GOT3 (cell line): ENCODE results near the gene TMPRSS3.
A peak's percentile ranks its signal among the peaks of the same experiment; 100 is the strongest.
"Not testable (repeated sequence)": the region's sequence is repeated elsewhere in the genome, so short reads cannot be mapped to it uniquely, and the experiment has no call there.

Experiments
- DNase-seq: peaks from one replicate; lab custom pipeline; 2025; ENCODE audit warnings: mixed read lengths; lab: John Stamatoyannopoulos, UW

The TMPRSS3 gene

DNA sequence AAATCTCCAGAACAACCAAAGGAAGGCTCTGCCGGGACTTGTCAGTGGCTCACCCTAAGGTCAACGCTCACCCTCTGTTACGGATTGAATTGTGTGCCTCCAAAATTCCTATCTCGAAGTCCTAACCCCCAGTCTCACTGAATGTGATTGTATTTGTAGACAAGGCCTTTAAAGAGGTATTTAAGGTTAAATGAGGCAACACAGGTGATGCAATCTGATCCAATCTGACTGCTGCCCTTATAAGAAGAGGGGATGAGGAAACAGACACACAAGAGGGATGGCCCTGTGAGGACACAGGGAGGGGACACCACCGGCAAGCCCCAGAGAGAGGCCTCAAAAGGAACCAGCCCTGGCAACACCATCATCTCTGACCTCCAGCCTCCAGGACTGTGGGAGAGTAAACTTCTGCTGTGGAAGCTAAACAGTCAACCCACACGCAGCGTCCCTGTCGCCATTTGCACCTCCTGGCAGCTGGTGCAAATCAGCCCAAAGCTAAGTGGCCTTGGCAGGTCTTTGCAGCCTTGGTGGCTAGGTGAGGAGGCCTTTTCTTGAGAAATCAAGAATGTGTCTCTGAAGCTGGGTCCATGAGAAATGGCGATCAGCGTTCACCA lies 32.1 kb upstream of the TMPRSS3 start:
- no peak for DNase-seq

DNA sequence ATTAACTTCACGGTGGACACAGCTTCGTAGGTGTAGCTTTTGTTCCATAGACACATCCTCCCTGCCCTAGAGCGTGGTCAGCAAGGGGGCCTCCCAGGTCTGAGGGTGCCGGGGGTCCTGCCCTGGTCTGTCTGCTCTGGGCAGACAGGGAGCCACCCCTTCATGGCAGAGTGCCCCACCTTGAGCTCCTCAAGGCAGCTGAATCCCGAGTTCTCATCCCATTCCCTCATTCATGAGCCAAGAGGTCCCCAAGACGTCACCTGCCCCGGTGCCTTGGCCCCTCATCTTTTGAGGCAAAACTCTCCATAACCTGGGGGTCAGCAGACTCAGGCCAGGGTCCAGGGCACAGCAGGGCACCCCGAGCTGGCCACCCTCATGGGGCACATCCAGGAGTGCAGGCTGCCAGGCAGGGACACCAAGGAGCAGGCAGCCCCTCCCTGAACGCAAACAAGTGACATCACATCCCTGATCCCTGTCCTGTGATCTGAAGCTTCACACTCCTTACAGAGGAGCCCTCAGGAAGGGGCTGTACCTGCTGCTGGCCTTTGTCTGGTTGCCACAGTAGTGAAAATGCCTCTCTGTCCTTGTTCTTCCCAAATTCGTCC lies 31.1 kb upstream of the TMPRSS3 start:
- no peak for DNase-seq

- DNase-seq: no peak
These were observed 30.6 kb upstream of the TMPRSS3 start for GRCh38 chr21:42426424-42426823.

- DNase-seq: no peak
These were observed 29.7 kb upstream of the TMPRSS3 start for GRCh38 chr21:42425591-42425990.

DNA sequence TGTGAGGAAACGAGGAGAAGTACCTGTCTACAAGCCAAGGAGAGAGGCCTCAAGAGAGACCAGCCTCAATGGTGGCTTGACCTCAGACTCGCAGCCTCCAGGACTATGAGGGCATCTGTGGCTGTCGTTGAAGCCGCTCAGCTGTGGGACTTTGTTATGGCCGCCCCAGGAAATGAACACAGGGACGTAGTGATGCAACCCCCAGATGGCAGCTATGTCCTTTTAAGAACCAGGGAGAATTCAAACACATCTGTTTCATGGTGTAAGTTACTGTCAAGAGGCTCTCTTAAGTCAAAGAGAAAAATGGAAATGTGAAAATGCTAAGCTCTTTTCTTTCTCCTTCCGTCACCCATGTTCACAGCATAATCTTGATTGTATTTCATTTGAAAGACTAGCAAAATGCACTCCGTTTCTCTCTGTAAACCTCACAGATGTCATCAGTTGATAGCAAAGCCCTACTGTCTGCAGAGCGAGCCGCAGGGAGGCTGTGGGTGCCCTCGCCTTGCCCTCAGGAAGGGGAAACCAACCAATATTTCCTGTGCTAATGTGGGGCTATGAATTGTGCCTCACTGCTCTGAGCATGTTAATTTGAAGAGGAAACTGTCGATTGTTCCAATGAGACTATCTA lies 29.2 kb upstream of the TMPRSS3 start:
- DNase-seq: no peak

DNA sequence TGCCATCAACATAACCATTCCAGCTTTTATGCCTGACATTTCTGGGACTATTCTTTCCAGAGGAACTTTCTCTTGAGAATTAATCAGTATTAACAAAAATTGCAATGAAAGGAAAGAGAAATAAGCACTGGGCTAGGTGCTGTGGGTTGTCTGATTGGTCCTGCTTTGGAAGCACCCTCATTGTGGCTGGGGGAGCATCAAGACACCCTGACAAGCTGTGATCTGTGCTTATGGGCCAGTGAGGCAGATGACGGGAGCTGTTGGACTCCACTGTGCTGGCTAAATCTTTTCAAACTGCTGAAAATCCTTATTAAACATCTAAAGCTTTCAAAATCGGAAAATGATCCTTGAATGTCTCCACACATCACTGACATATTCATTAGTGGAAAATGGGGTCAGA lies 27.8 kb upstream of the TMPRSS3 start:
- DNase-seq: no peak

DNA sequence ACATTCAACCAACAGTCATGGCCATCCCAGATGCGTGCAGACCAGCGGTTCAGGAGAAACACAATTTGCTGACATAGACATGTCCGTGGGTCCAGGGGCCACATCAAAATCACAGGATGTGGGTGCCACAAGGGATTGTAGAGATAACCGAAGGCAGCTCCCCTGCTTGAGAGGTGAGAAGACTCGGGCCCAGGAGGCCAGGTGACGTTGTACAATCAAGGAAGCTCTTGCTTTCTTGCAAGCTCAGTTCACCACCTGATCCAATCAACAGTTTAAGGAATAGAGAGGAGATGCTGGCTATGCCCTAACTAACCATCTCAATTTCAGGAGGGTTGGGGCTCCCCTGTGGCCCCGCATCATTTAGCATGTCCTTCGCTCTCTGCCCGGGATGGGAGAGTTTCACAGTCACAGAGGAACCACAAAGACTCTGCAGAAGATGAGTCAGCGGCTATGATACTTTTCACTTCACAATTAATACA lies 27.4 kb upstream of the TMPRSS3 start:
- no peak for DNase-seq

- no peak for DNase-seq
These were observed 25.4 kb upstream of the TMPRSS3 start for GRCh38 chr21:42421018-42421793.

DNA sequence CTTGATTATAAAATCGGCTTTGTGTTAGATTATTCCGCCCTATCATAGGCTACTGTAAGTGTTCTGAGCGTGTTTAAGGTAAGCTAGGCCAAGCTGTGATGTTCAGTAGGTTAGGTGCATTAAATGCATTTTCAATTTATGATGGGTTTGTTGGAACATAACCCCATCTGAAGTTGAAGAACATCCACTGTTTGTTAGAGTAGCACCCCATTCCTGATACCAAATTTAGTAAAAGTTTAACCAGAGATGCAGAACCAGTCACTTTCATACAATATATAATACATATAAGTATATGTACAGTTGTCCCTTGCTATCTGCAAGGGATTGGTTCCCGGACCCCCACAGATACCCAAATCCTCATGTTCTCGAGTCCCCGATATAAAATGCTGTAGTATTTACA lies 24.0 kb upstream of the TMPRSS3 start:
- no peak for DNase-seq

- DNase-seq: no peak
These were observed 23.0 kb upstream of the TMPRSS3 start for GRCh38 chr21:42418886-42419285.

DNA sequence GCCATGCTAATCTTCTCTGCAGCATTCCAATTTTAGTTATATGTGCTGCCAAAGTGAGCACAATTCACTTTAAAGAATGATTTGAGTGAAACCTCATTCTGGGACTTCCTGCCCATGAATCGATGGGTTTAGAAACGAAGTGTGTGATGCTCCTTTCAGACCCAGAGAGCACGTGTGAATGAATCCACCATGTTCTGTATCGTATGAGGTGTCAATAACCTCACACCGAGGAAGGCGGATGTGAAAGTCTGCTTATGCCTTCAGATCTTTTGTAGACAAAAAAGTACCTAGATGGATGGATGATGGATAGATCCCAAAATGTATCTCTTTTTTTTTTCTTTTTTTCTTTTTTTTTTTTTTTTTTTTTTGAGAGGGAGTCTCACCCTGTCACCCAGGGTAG lies 21.7 kb upstream of the TMPRSS3 start:
- no peak for DNase-seq

- peak; percentile 20 for DNase-seq
These were observed 19.3 kb upstream of the TMPRSS3 start for GRCh38 chr21:42414928-42415769.

DNA sequence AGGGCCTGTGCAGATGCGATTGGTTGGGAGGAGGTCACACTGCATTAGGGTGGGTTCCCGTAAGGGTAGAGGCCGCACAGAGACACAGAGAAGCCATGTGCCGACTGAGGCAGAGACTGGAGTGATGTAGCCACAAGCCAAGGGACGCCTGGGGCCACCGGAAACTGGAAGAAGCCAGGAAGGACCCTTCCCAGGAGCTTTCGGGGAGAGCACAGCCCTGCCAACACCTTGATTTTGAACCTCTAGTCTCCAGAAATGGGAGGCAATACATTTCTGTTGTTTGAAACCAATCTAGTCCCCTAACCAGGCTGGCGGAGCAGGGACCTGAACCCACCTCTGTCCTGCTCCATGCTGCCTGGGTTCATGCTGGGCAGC lies 18.7 kb upstream of the TMPRSS3 start:
- no peak for DNase-seq

DNA sequence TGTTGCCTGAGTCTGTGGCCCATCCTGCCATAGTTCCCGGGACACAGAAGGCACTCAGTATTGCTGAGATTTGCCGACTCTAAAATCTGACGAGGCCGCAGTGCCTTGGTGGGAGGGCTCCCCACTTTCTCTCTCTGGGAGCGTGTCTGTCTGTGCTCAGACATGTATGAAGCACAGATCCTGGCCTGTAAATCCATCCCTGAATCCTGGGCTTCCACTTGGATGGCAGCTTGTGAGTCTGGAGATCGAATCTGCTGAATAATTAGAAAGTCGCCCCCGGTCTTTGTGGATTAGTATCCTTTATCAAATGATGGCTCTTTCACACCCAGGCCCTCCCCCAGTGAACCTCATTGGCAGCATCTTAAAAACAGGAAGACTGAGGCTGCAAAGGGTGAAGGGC lies 18.2 kb upstream of the TMPRSS3 start:
- no peak for DNase-seq

DNA sequence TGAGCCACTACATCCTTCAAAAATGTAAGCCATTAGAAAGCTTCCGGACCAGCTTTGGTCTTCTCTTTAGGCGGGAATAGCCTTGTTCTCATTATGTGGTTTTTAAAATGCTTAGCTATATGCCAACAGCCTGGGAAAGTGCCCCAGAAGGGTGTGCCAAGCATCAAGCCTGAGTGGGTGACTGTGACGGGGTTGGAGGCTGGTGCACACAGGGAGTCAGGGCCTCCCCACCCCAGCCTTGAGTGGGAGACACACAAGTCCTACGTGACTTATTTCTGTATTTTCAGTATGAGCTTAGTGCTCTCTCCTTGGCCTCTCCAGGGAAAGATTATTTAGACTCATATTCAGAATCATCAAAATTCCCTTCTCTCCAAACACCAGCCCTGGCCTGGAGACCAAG lies 17.6 kb upstream of the TMPRSS3 start:
- no peak for DNase-seq

GRCh38 chr21:42413093-42413492 lies 17.2 kb upstream of the TMPRSS3 start:
- DNase-seq: no peak

GRCh38 chr21:42412636-42412933 lies 16.7 kb upstream of the TMPRSS3 start:
- DNase-seq: no peak

DNA sequence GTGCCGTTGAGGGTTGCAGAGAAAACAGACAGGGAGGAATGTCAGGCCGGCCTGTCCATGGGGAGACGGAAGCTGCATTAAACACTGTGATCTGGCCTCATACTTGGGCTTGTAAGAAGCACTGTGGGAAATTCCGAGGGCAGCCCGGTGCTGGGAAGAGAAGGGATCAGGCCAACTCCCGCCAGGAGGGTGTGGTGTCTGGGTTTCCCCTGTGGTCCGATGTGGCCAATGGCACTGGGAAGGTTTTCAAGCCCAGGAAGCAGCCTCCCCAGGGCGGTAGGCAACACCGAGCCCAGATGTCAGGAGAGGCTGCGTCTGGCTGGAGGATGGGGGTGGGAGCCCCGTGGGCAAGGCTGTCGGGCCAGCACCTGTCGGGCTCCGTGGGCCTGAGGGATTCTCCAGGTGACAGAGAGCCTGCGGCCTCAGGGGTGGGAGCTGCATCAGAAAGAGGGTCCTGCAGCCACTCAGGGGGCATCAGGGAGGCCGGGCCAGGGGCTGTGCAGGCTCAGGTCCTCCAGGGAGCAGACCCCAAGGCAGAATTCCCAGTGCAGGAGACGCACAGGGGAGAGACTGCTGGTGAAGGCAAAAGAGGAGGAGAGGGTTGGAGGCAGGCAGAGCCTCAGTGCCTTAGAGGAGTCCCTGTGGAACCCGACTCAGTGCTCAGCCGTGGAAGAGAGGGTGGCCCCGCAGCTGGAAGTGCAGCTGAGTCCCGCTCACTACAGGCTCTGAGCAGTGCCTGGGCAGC lies 16.2 kb upstream of the TMPRSS3 start:
- DNase-seq: no peak

DNA sequence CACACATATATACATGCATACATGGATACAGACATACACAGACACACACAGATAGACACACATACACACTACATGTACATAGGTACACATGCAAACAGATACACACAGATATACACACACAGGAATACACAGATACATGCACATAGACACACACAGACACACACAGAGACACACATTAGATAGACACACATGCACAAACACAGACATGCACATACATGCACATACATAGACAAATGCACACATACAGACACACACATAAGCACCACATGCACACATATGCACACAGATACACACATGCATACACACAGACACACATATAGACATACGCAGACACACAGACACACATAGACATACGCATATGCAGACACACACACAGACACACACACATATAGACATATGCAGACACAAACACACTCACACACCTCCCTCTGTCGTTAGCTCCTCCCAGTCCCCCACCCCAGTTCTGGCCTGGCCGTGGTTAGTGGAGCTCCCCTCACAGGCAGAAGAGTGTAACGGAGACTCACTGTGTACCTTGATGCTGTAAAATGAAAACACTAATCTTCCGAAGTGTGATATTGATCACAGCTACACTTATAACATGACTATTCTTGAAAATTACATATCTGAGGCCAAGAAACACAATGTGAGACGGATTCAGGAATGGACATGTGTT lies 15.5 kb upstream of the TMPRSS3 start:
- no peak for DNase-seq

DNA sequence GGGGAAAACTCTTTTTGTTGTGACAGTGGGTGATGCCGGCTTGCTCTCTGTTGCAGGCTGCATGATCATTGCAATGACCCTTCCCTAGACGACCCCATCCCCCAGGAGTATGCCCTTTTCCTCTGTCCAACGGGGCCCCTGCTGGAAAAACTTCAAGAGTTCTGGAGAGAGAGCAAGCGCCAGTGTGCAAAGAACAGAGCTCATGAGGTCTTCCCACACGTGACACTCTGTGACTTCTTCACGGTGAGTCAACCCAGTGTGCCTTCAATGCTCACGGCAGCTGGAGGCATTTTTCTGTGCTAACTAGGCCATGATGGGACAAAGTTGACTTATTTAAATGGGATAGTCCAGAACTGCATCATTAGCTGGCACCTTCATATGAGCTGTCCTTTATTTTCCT lies 13.5 kb upstream of the TMPRSS3 start:
- DNase-seq: no peak

- not testable (repeated sequence) for DNase-seq
These were observed 12.9 kb upstream of the TMPRSS3 start for GRCh38 chr21:42408718-42409117.
